Caki2 (cell line): Measurements from ENCODE around the gene EVPL. TPM values are rescaled to one million over a fixed set of nuclear protein-coding genes. Genes with fewer than 3 reads are reported as not detected.
A peak's percentile ranks its signal among the peaks of the same experiment; 100 is the strongest.
"Not testable (repeated sequence)": the region's sequence is repeated elsewhere in the genome, so short reads cannot be mapped to it uniquely, and the experiment has no call there.

Source experiments
- DNase-seq: peaks from one replicate; pipeline ENCODE4 v3.0.0-alpha.2; 2015; ENCODE audit warnings: low read depth
- in situ Hi-C: cut with HindIII; loops from 2 replicates; pipeline ENCODE4 v1.10.0; 2016; ENCODE audit warnings: low sequenced_read_pairs, low pct_unique_long_range_greater_than_20kb, mixed read lengths
- total RNA-seq: library from RNA; depleted of rRNA; stranded (reverse); fragments of >200 nt; shearing (Covaris generic); gene quantifications from 2 replicates; pipeline ENCODE4 v1.2.3, GENCODE V29; 2014; ENCODE audit warnings: low replicate concordance; rRNA removed

Gene EVPL
- 48.6 and 51.7 TPM in 2 replicates for total RNA-seq

- in situ Hi-C loops, result no loop called here
- DNase-seq, result peak; percentile 94
Measured at GRCh38 chr17:76027159-76027839, at the start of gene EVPL. EVPL (minus strand) TSS chr17:76027306; CDS start chr17:76027198, 108 bp downstream.

GRCh38 chr17:76076146-76076764 lies 49.1 kb upstream of the EVPL start:
- in situ Hi-C loops, result no loop called here
- DNase-seq, result no peak

- DNase-seq, result no peak
- in situ Hi-C loops, result no loop called here
Measured at GRCh38 chr17:76075364-76076145, 48.4 kb upstream of the EVPL start.

- in situ Hi-C loops, result no loop called here
Measured at GRCh38 chr17:76074390-76075363, 47.6 kb upstream of the EVPL start, which contains the start of gene GALR2. GALR2 (plus strand) TSS chr17:76074781; CDS start chr17:76074884, 103 bp downstream.

GRCh38 chr17:76072148-76072858 lies 45.2 kb upstream of the EVPL start, which contains the start of gene SRP68:
SRP68 (minus strand) TSS chr17:76072517; CDS start chr17:76072491, 26 bp downstream.
- in situ Hi-C loops, result no loop called here
- DNase-seq, result peak; percentile 85

More at GRCh38 chr17:76074390-76075363, 47.6 kb upstream of the EVPL start, which contains the start of gene GALR2:
- no peak for DNase-seq

- DNase-seq, result no peak
- in situ Hi-C loops, result no loop called here
Measured at GRCh38 chr17:76071531-76072147, 44.5 kb upstream of the EVPL start.

- in situ Hi-C loops, result no loop called here
- DNase-seq, result no peak
Measured at GRCh38 chr17:76065775-76066174, 38.7 kb upstream of the EVPL start.

GRCh38 chr17:76063875-76064546 lies 36.9 kb upstream of the EVPL start:
- no peak for DNase-seq
- in situ Hi-C loops, result no loop called here

- in situ Hi-C loops, DNase-seq: not testable (repeated sequence)
Measured at GRCh38 chr17:76058264-76058663, 31.2 kb upstream of the EVPL start.

GRCh38 chr17:76056882-76057281 lies 29.8 kb upstream of the EVPL start:
- in situ Hi-C loops, result no loop called here
- DNase-seq, result no peak

GRCh38 chr17:76054112-76054476 lies 27.0 kb upstream of the EVPL start:
- in situ Hi-C loops, result no loop called here
- DNase-seq, result peak; percentile 40

GRCh38 chr17:76053246-76054111 lies 26.4 kb upstream of the EVPL start:
- peak; percentile 70 for DNase-seq
- in situ Hi-C loops, result no loop called here

GRCh38 chr17:76051561-76051960 lies 24.5 kb upstream of the EVPL start:
- in situ Hi-C loops, result no loop called here
- peak; percentile 76 for DNase-seq

- DNase-seq, result peak; percentile 89
- in situ Hi-C loops, result no loop called here
Measured at GRCh38 chr17:76050538-76051467, 23.7 kb upstream of the EVPL start.
